Measurements from ENCODE around the gene WDR41. TPM values are rescaled to one million over a fixed set of nuclear protein-coding genes. Genes with fewer than 3 reads are reported as not detected.
"Not testable (repeated sequence)": the region's sequence is repeated elsewhere in the genome, so short reads cannot be mapped to it uniquely, and the experiment has no call there.

The WDR41 gene
- total RNA-seq (2014; rRNA removed; shearing (Covaris generic)) = 18.3 and 23.3 TPM in 2 replicates

- DNase-seq (ENCODE audit: low spot score) = peak; percentile 82
Observed at GRCh38 chr5:77491783-77492652, at the start of gene WDR41. WDR41 (minus strand) TSS chr5:77492316; CDS start chr5:77492220, 96 bp downstream.

GRCh38 chr5:77531297-77531696 lies 39.2 kb upstream of the WDR41 start:
- no peak for DNase-seq (ENCODE audit: low spot score)

DNA sequence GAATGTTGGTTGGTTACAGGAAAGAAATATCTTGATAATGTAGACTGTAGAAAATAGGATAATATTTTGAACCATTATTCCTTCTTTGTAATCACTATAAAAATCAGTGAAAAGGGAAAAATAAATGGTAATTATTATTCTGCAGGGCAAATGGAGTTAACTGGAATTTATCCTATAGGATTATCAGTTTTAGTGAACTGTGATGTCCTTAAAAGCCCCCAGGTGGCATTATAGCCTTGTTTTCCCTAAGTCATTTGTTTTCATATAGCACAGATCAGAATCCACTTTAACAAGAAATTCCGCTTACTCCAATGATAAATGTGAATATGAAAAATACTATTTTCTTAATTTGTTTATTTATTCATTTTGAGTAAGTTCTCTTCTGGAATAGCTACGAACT lies 26.2 kb upstream of the WDR41 start:
- peak; percentile 22 for DNase-seq (ENCODE audit: low spot score)

DNA sequence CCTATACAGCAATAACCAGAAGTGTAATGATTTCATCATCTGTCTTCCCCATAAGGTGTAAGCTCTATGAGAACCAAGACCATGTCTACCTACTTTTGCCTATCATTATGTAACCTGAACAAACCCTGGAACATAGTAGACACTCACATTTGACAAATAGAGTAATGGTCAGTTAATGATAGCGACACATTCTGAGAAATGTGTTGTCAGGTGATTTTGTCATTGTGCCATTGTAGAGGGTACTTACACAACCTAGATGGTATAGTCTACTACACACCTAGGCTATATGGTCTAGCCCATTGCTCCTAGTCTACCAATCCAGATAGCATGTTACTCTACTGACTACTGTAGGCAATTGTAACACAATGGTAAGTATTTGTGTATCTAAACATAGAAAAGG lies 22.3 kb upstream of the WDR41 start:
- no peak for DNase-seq (ENCODE audit: low spot score)

- no peak for DNase-seq (ENCODE audit: low spot score)
Observed at GRCh38 chr5:77513321-77513720, 21.2 kb upstream of the WDR41 start.

DNA sequence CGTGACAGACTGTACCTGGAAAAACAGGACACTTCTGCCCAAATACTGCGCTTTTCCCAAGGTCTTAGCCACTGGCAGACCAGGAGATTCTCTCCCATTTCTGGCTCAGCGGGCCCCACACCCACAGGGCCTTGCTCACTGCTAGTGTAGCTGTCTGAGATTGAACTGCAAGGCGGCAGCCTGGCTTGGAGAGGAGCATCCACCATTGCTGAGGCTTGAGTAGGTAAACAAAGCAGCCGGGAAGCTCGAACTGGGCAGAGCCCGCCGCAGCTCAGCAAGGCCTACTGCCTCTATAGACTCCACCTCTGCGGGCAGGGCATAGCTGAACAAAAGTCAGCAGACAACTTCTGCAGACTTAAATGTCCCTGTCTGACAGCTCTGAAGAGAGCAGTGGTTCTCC lies 9.0 kb upstream of the WDR41 start:
- DNase-seq (ENCODE audit: low spot score) = not testable (repeated sequence)

GRCh38 chr5:77499973-77500372 lies 7.9 kb upstream of the WDR41 start:
- no peak for DNase-seq (ENCODE audit: low spot score)

- no peak for DNase-seq (ENCODE audit: low spot score)
Observed at GRCh38 chr5:77499441-77499840, 7.3 kb upstream of the WDR41 start.

GRCh38 chr5:77498952-77499351 lies 6.8 kb upstream of the WDR41 start:
- DNase-seq (ENCODE audit: low spot score) = no peak

GRCh38 chr5:77494935-77495334 lies 2.8 kb upstream of the WDR41 start:
- no peak for DNase-seq (ENCODE audit: low spot score)

GRCh38 chr5:77492653-77493000 lies 511 bp upstream of the WDR41 start:
- no peak for DNase-seq (ENCODE audit: low spot score)

DNA sequence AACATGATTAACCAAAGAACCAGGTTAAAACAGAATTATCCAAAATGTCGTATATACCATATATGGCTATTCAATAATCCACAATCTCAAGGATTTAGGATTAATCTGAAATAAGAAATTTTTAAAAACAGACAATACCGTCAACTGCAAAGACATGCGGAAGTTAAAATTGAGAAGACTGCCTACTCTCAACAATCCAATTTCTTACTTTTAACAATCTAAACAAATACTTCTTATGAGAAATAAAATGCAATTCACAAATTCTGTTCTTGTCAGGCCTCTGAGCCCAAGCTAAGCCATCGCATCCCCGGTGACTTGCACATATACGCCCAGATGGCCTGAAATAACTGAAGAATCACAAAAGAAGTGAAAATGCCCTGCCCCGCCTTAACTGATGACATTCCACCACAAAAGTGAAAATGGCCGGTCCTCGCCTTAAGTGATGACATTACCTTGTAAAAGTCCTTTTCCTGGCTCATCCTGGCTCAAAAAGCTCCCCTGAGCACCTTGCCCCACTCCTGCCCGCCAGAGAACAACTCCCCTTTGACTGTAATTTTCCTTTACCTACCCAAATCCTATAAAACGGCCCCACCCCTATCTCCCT lies 1.3 kb downstream of the WDR41 start:
- peak; percentile 8 for DNase-seq (ENCODE audit: low spot score)

DNA sequence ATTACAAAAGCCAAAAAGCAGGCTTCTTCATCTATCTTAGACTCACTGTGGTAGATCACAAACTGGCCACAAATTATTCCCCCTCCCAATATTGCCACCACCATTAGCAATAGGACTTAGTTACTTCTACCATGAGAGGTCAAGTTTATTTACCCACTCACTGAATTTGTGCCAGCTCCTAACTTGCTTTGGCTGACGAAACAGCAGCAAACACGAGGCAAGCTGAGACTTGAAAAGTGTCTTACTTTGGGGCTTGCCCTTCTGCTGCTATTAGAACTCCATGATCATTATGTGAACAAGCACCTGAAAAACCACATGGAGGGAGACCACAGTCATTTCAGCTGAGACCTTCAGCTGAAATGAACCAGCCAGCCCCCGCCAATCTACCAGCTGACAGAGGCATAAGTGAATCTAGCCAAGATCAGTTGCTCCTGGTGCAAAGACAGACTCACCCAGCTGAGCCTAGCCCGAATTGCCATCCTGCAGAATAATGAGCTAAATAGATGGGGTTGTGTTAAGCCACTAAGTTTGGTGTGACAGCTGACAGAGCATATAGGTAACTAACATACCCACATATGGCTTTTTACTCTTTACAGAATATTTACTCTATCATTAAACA lies 5.7 kb downstream of the WDR41 start:
- DNase-seq (ENCODE audit: low spot score) = no peak

DNA sequence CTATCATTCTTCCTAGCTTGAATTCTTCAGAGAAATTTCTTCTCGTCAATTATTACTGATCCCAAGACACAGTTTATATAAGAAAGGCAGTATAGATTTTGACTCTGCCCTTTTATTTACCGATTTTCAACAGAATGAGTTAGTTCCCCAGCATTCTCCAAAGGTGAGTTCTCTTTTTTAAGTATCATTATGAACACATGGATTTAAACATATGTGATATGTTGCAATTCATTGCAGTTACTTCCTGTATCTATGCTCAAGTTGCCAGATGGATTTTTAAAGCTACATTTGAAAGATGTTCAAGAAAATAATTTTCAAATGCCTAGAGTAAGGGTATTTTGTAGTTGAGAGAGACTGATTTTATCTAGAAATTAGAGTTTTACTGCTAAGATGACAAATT lies 8.4 kb downstream of the WDR41 start:
- no peak for DNase-seq (ENCODE audit: low spot score)

GRCh38 chr5:77475041-77475440 lies 17.1 kb downstream of the WDR41 start:
- not testable (repeated sequence) for DNase-seq (ENCODE audit: low spot score)

GRCh38 chr5:77468875-77469274 lies 23.2 kb downstream of the WDR41 start:
- not testable (repeated sequence) for DNase-seq (ENCODE audit: low spot score)

DNA sequence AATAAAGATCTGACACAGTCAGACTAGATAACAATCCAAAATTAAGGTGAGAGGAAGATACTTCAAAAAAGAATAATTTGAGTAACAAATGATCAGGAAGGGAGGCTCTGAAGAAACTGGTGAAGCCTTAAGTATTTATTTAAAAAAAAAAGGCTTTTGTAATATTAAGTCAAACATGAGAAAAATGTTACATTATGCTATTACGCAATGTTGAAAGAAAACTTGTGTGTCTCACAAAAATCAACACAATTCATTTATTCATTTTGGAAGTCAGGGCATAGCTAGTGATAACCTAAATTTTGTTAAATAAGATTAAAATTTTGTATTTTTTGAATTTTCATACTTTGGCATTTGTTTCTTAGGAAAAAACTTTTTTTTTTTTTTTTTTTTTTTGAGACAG lies 28.2 kb downstream of the WDR41 start:
- DNase-seq (ENCODE audit: low spot score) = no peak

DNA sequence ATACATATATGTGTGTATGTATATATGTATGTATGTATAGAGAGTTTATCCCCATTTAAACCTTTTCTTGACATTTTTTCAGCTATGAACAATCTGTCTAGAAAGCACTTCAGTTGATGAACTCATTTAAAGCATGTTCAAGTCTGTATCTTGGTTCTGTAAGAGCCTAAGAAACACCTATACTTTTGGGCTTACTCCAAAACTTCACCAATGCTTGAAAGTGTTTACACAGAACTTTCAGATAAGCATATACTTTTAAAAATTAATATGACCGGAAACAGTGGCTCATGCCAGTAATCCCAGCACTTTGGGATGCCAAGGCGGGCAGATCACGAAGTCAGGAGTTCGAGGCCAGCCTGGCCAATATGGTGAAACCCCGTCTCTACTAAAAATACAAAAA lies 30.8 kb downstream of the WDR41 start:
- DNase-seq (ENCODE audit: low spot score) = no peak

DNA sequence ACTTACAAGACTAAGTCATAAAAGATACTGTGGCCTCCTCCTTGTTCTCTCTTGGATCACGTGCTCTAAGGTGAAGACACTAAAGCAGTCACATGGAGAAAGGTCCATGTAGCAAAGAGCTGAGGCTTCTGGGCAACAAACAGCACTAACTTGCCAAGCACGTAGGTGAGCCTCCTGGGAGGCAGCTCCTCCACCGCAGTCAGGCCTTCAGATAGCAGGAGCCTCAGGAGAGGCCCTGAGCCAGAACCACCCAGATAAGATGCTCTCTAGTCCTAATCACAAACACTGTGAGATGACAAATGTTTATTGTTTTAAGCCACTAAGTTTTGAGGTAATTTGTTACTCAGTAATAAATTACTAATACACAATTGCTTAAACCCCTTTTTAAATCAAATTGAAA lies 38.0 kb downstream of the WDR41 start:
- DNase-seq (ENCODE audit: low spot score) = no peak

DNA sequence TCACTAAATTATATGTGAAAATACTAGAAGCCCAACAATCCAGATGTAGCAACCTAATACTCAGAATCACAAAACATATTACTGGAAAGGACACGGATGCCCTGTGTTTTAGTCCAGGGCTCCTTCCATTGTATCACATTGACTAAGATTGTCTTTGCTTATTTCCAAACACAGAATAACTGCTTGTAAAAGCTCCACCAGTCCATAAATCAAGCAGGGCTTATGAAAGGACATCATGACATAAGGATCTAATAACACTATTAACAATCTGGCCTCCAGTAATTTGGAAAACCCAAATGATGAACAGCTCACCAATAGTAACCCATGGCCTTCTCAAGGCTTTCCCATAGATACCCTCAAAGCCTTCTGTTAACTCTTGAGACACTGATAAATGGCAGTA lies 39.8 kb downstream of the WDR41 start:
- DNase-seq (ENCODE audit: low spot score) = no peak

- DNase-seq (ENCODE audit: low spot score) = no peak
Observed at GRCh38 chr5:77449981-77450380, 42.1 kb downstream of the WDR41 start.

DNA sequence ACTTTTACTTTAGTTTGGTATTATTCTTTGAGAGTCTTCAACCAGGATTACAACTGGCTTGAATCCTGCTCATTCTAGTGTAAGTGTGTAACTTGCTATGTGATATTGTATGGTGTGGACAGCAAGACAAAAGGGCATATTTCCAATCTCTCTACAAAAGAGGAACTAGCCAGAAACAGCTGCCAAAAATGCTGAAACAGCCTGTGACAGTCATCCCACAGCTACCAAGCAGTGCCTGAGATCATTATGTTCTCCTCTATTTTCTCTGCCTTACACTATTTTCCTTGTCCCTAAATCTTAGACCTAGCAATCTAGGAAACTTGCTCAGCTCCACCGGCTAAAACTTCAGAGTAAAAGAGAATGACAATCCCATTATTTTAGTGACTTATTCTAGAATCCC lies 42.8 kb downstream of the WDR41 start:
- no peak for DNase-seq (ENCODE audit: low spot score)

- no peak for DNase-seq (ENCODE audit: low spot score)
Observed at GRCh38 chr5:77448831-77449230, 43.3 kb downstream of the WDR41 start.

All from HT-29 (cell line).